Right lobe of liver (tissue), 4 donors: Measurements from ENCODE around the gene ITSN1.

Experiments
- CTCF ChIP-seq, 4 donors: fragments of 200-600 bp in 3 of 4; fragments of 450-650 bp in 1 of 4; IDR thresholded peaks; one replicate each; pipeline versions ENCODE4 v1.5.1 to v1.8.0; 2016 to 2022; ENCODE audit warnings: antibody characterized with exemption in 4 of 4, mild to moderate bottlenecking in 2 of 4
- POLR2A ChIP-seq: fragments of 450-650 bp; IDR thresholded peaks from one replicate; pipeline ENCODE4 v1.6.1; 2017; ENCODE audit warnings: antibody characterized with exemption, mild to moderate bottlenecking
- donor health status: DM: no; HTN: no; CAD: no.
- donor health status: DM: no; HTN: no; CAD: no.
- donor health status: DM: no; HTN: yes; CAD: no.

GRCh38 chr21:33943293-33943692, 301.0 kb downstream of the ITSN1 start:
- TF ChIP-seq CTCF (IDR thresholded peaks at IDR 0.05) (no peak), POLR2A (no peak)
